Endodermal cell (in vitro differentiated cells): ENCODE data around the gene ATP9A. TPM values are rescaled to one million over a fixed set of nuclear protein-coding genes. Genes with fewer than 3 reads are reported as not detected.
A peak's percentile ranks its signal among the peaks of the same experiment; 100 is the strongest.
"Not testable (repeated sequence)": the region's sequence is repeated elsewhere in the genome, so short reads cannot be mapped to it uniquely, and the experiment has no call there.

Source experiments
- DNase-seq: peaks from one replicate; pipeline ENCODE4 v3.0.0-alpha.2; 2017
- H3K27ac ChIP-seq: 2 replicates; pipeline ENCODE4 v1.5.1; 2013; ENCODE audit warnings: mild to moderate bottlenecking, low read depth, low read length, moderate library complexity
- H3K27me3 ChIP-seq: 2 replicates; pipeline ENCODE4 v1.6.1; 2013; ENCODE audit warnings: mild to moderate bottlenecking, low read length, moderate library complexity; ENCODE audit not compliant: insufficient read depth, control insufficient read depth, poor library complexity, severe bottlenecking
- H3K36me3 ChIP-seq: 2 replicates; pipeline ENCODE4 v1.7.0; 2013; ENCODE audit warnings: mild to moderate bottlenecking, low read length, moderate library complexity; ENCODE audit not compliant: control insufficient read depth, insufficient read depth
- H3K4me1 ChIP-seq: one replicate; pipeline ENCODE4 v1.7.0; 2013; ENCODE audit warnings: low read length; ENCODE audit not compliant: control insufficient read depth, insufficient read depth
- H3K4me3 ChIP-seq: 2 replicates; pipeline ENCODE4 v1.5.1; 2013; ENCODE audit warnings: mild to moderate bottlenecking, low read length, moderate library complexity
- H3K9ac ChIP-seq: 2 replicates; pipeline ENCODE4 v1.6.1; 2013; ENCODE audit warnings: mild to moderate bottlenecking, low read length, moderate library complexity; ENCODE audit not compliant: poor library complexity, severe bottlenecking; ENCODE audit errors: extremely low read depth
- H3K9me3 ChIP-seq: 2 replicates; pipeline ENCODE4 v1.6.1; 2013; ENCODE audit warnings: mild to moderate bottlenecking, low read length, moderate library complexity; ENCODE audit not compliant: control insufficient read depth
- H3K27ac Mint-ChIP-seq: 2 replicates; pipeline ENCODE4 v1.8.0; 2020; ENCODE audit warnings: mixed read lengths
- H3K27me3 Mint-ChIP-seq: 2 replicates; pipeline ENCODE4 v1.8.0; 2021; ENCODE audit warnings: mild to moderate bottlenecking, mixed read lengths; ENCODE audit not compliant: insufficient read depth
- H3K36me3 Mint-ChIP-seq: 2 replicates; pipeline ENCODE4 v1.8.0; 2020; ENCODE audit warnings: low read depth, mixed read lengths
- H3K4me1 Mint-ChIP-seq: 2 replicates; pipeline ENCODE4 v1.8.0; 2020; ENCODE audit warnings: mixed read lengths
- H3K4me3 Mint-ChIP-seq: 2 replicates; pipeline ENCODE4 v1.8.0; 2020; ENCODE audit warnings: mild to moderate bottlenecking, moderate library complexity, mixed read lengths
- H3K9me3 Mint-ChIP-seq: 2 replicates; pipeline ENCODE4 v1.8.0; 2020; ENCODE audit warnings: mild to moderate bottlenecking, mixed read lengths
- WGBS, 2 experiments: methylation state at CpG; one replicate each; pipeline versions ENCODE4 v1.1.5 to v1.1.7; 2013; ENCODE audit warnings: missing lambda C conversion rate in 2 of 2, mixed read lengths in 1 of 2; ENCODE audit not compliant: insufficient coverage in 1 of 2, insufficient read length in 1 of 2; 5-methylcytosine and 5-hydroxymethylcytosine counted together
- long read RNA-seq, 4 experiments: library from polyadenylated mRNA in 2 of 4; library from RNA in 1 of 4; library from capped mRNA in 1 of 4; stranded (forward) in 3 of 4; unstranded in 1 of 4; transcript quantifications; one replicate each; pipeline ENCODE4 v2.0.0, GENCODE V29; 2020 to 2021; ENCODE audit warnings: inconsistent platforms in 1 of 4
- polyA plus RNA-seq, 2 experiments: library from polyadenylated mRNA; stranded (reverse); fragments of 50-300 nt; gene quantifications; one replicate each; pipeline ENCODE4 v1.2.3, GENCODE V29; 2013
- total RNA-seq, 2 donors: library from RNA; stranded (reverse); fragmentation: NEBNext Ultra II Directional in 1 of 2; extraction: Animal tissue kit (Norgen Biotek cat#: 25700) in 1 of 2; gene quantifications; 2 replicates in 1 of 2; 3 replicates in 1 of 2; pipeline ENCODE4 v1.2.1, GENCODE V29; 2021
- TF ChIP-seq, protein P1 (sequence below): fragments of 200-600 bp; sonication (generic); conservative IDR thresholded peaks from 2 replicates; pipeline ENCODE4 v1.5.0; 2021; ENCODE audit warnings: antibody characterized with exemption, mild to moderate bottlenecking

Gene ATP9A
- total RNA-seq, result 10 to 100 TPM; 26.7 to 27.9 TPM
- polyA plus RNA-seq (2013, experiment 1 of 2), result 18.3 TPM
- 17.1 TPM for polyA plus RNA-seq (2013, experiment 2 of 2)
- long read RNA-seq, experiment 1, full-length matches to known transcripts, result 1 of 13 reads
- long read RNA-seq, experiment 1, partial matches to known transcripts, result 5 of 13 reads
- long read RNA-seq, experiment 1, other reads (novel, unspliced or antisense), result 7 of 13 reads
- long read RNA-seq, experiment 2, full-length matches to known transcripts, result 20 of 46 reads
- long read RNA-seq, experiment 2, partial matches to known transcripts, result 8 of 46 reads
- long read RNA-seq, experiment 2, other reads (novel, unspliced or antisense), result 18 of 46 reads
- long read RNA-seq, experiment 3, full-length matches to known transcripts, result 4 of 17 reads
- long read RNA-seq, experiment 3, partial matches to known transcripts, result 4 of 17 reads
- long read RNA-seq, experiment 3, other reads (novel, unspliced or antisense), result 9 of 17 reads
- long read RNA-seq, experiment 4, partial matches to known transcripts, result 0 of 3 reads
- long read RNA-seq, experiment 4, other reads (novel, unspliced or antisense), result 3 of 3 reads

- Mint-ChIP-seq H3K4me3 (peak within 1 kb of the TSS; percentile 70), H3K27ac (peak within 1 kb of the TSS; percentile 95), H3K9me3 (no peaks in the 10 kb centered on the region), H3K27me3 (no peaks in the 10 kb centered on the region), H3K4me1 (peaks cover 7% of the 10 kb centered on the region), H3K36me3 (peaks cover 24% of the 10 kb centered on the region)
- H3K9ac ChIP-seq, result peak within 1 kb of the TSS; percentile 69
- TF ChIP-seq, protein P1, sequence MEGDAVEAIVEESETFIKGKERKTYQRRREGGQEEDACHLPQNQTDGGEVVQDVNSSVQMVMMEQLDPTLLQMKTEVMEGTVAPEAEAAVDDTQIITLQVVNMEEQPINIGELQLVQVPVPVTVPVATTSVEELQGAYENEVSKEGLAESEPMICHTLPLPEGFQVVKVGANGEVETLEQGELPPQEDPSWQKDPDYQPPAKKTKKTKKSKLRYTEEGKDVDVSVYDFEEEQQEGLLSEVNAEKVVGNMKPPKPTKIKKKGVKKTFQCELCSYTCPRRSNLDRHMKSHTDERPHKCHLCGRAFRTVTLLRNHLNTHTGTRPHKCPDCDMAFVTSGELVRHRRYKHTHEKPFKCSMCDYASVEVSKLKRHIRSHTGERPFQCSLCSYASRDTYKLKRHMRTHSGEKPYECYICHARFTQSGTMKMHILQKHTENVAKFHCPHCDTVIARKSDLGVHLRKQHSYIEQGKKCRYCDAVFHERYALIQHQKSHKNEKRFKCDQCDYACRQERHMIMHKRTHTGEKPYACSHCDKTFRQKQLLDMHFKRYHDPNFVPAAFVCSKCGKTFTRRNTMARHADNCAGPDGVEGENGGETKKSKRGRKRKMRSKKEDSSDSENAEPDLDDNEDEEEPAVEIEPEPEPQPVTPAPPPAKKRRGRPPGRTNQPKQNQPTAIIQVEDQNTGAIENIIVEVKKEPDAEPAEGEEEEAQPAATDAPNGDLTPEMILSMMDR, result peak; percentile 48
- H3K27ac ChIP-seq, result no peak within 1 kb of the TSS
- WGBS, 2 experiments, result 1 to 2% methylated on average over 12 to 115 of the region's 131 CpGs
- H3K27me3 ChIP-seq, result no peaks in the 10 kb centered on the region
- no peaks in the 10 kb centered on the region for H3K9me3 ChIP-seq
- peak; percentile 73 for DNase-seq
- H3K36me3 ChIP-seq, result peaks cover 26% of the 10 kb centered on the region
- H3K4me1 ChIP-seq, result no peaks in the 10 kb centered on the region
- peak within 1 kb of the TSS; percentile 87 for H3K4me3 ChIP-seq
Observed at GRCh38 chr20:51767867-51768758, at the start of gene ATP9A. TSS of gene ATP9A (minus strand) at chr20:51768390. CDS start at chr20:51768369, 21 bp downstream.

- not testable (repeated sequence) for H3K27me3 ChIP-seq, DNase-seq, H3K4me1 ChIP-seq, H3K9ac ChIP-seq, H3K4me3 Mint-ChIP-seq, H3K4me3 ChIP-seq, H3K36me3 Mint-ChIP-seq, H3K27ac Mint-ChIP-seq, H3K9me3 ChIP-seq, H3K36me3 ChIP-seq, H3K9me3 Mint-ChIP-seq, H3K27me3 Mint-ChIP-seq, H3K27ac ChIP-seq
- H3K4me1 Mint-ChIP-seq, result peaks cover 11% of the 10 kb centered on the region
- WGBS, 2 experiments, result 88 to 93% methylated on average over 5 to 8 of the region's 8 CpGs
Observed at GRCh38 chr20:51816856-51817255, 48.7 kb upstream of the ATP9A start.

DNA sequence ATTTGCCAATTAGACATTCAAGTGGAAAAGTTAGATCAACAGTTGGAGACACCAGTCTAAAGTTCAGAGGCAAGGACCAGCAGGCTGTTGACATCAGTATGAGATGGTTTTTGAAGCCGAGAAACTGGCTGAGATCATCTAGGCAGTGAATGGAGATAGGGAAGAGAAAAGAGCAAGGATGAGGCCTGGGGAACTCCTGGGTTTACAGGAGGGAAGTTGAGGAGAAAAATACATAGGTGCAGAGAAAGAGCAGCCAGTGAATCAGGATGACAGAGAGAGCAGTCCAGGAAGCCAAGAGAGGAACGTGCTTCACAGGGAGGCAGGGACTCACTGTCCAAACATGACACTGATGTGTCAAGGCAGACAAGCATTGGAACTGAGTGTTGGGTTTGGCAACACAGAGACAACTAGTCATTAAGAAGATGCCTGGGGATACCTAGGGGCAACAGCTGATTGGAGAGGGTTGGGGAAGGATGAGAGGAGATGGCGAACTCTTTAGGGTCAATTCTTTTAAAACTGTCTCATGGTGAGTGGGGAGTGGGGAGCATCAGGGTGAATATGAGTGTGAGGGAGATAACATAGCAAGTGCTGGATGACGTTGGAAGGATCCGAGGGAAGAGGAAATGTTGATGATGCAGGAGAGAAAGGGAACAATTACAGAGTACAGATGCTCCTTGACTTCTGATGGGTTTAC lies 47.3 kb upstream of the ATP9A start:
- H3K9me3 Mint-ChIP-seq, result no peaks in the 10 kb centered on the region
- no peak overlapping the region for H3K27ac Mint-ChIP-seq
- no peaks in the 10 kb centered on the region for H3K27me3 Mint-ChIP-seq
- H3K4me1 Mint-ChIP-seq, result peaks cover 24% of the 10 kb centered on the region
- Histone ChIP-seq H3K27me3 (no peaks in the 10 kb centered on the region), H3K27ac (no peak overlapping the region), H3K36me3 (no peaks in the 10 kb centered on the region), H3K4me3 (no peak overlapping the region), H3K4me1 (peaks cover 8% of the 10 kb centered on the region), H3K9me3 (no peaks in the 10 kb centered on the region), H3K9ac (no peak overlapping the region)
- H3K36me3 Mint-ChIP-seq, result no peaks in the 10 kb centered on the region
- H3K4me3 Mint-ChIP-seq, result no peak overlapping the region
- 89 to 92% methylated on average over 5 of the region's 5 CpGs for WGBS, 2 experiments
- TF ChIP-seq, protein P1, result no peak
- no peak for DNase-seq
